ENCODE results near the gene PRKD1.

The PRKD1 gene

GRCh38 chr14:29648045-29648444 lies 279.6 kb downstream of the PRKD1 start:
- TF ChIP-seq, protein P1, sequence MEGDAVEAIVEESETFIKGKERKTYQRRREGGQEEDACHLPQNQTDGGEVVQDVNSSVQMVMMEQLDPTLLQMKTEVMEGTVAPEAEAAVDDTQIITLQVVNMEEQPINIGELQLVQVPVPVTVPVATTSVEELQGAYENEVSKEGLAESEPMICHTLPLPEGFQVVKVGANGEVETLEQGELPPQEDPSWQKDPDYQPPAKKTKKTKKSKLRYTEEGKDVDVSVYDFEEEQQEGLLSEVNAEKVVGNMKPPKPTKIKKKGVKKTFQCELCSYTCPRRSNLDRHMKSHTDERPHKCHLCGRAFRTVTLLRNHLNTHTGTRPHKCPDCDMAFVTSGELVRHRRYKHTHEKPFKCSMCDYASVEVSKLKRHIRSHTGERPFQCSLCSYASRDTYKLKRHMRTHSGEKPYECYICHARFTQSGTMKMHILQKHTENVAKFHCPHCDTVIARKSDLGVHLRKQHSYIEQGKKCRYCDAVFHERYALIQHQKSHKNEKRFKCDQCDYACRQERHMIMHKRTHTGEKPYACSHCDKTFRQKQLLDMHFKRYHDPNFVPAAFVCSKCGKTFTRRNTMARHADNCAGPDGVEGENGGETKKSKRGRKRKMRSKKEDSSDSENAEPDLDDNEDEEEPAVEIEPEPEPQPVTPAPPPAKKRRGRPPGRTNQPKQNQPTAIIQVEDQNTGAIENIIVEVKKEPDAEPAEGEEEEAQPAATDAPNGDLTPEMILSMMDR (IDR thresholded peaks at IDR 0.05; ENCODE audit: low read depth, low read length, missing control alignments): no peak
- DNase-seq (ENCODE audit: low read depth): no peak
- in situ Hi-C loops (cut with HindIII; ENCODE audit: low sequenced_read_pairs): no loop called here
- no peak overlapping the region for H3K4me3 ChIP-seq (ENCODE audit: low read depth, low read length)

- no peak overlapping the region for H3K4me3 ChIP-seq (ENCODE audit: low read depth, low read length)
- no peak for DNase-seq (ENCODE audit: low read depth)
- in situ Hi-C loops (cut with HindIII; ENCODE audit: low sequenced_read_pairs): no loop called here
- TF ChIP-seq, protein P1 (IDR thresholded peaks at IDR 0.05; ENCODE audit: low read depth, low read length, missing control alignments): no peak
Measured at GRCh38 chr14:29645117-29645516, 282.5 kb downstream of the PRKD1 start.

DNA sequence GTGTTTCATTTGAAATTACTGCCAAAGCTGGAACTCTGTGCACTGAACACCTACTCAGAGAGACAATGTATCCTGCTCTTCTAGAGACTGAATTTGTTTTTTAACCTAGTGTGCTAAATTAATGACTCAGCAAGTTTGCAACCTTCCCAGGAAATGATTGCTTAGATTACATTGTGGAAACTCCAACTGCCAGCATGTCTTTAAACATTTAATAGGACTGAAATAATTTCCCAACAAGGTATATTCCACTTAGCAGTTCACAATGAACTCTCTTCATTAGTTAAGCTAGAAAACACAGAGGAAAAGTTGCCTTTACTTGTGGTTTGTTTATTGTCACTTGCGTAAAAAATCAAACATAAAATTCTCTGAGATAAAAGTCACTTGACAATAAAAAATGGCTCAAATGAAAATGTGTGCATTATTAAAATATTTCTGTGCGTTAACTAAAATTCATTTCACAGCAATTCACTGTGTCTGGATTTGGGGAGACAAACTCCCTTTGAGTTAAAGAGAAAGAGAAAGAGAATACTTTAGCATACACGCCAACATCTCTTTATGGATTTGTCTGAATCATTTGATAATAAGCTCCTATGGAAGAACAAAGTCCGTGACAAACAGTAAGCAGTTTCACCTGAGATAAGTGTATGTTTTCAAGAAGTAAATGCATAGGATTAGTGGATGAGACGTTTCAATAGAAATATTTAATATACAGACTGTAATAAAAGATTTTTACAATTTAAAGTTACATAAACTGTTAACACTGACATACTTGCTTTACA lies 284.0 kb downstream of the PRKD1 start:
- DNase-seq (ENCODE audit: low read depth): peak; percentile 28
- H3K4me3 ChIP-seq (ENCODE audit: low read depth, low read length): no peak overlapping the region
- in situ Hi-C loops (cut with HindIII; ENCODE audit: low sequenced_read_pairs): no loop called here
- TF ChIP-seq, protein P1 (IDR thresholded peaks at IDR 0.05; ENCODE audit: low read depth, low read length, missing control alignments): no peak

- peak; percentile 91 for DNase-seq (ENCODE audit: low read depth)
- TF ChIP-seq, protein P1 (IDR thresholded peaks at IDR 0.05; ENCODE audit: low read depth, low read length, missing control alignments): no peak
- H3K4me3 ChIP-seq (ENCODE audit: low read depth, low read length): no peak overlapping the region
- in situ Hi-C loops (cut with HindIII; ENCODE audit: low sequenced_read_pairs): loop anchor here (5.0 kb wide), 1 partner anchor 45 kb away; no protein-coding TSS in a partner anchor
Measured at GRCh38 chr14:29637411-29637810, 290.2 kb downstream of the PRKD1 start.

- TF ChIP-seq, protein P1 (IDR thresholded peaks at IDR 0.05; ENCODE audit: low read depth, low read length, missing control alignments): no peak
- DNase-seq (ENCODE audit: low read depth): no peak
- in situ Hi-C loops (cut with HindIII; ENCODE audit: low sequenced_read_pairs): loop anchor here (5.0 kb wide), 1 partner anchor 45 kb away; no protein-coding TSS in a partner anchor
- no peak overlapping the region for H3K4me3 ChIP-seq (ENCODE audit: low read depth, low read length)
Measured at GRCh38 chr14:29636870-29637269, 290.8 kb downstream of the PRKD1 start.

GRCh38 chr14:29630566-29631160 lies 297.0 kb downstream of the PRKD1 start:
- TF ChIP-seq, protein P1 (IDR thresholded peaks at IDR 0.05; ENCODE audit: low read depth, low read length, missing control alignments): no peak
- H3K4me3 ChIP-seq (ENCODE audit: low read depth, low read length): no peak overlapping the region
- no peak for DNase-seq (ENCODE audit: low read depth)
- in situ Hi-C loops (cut with HindIII; ENCODE audit: low sequenced_read_pairs): no loop called here
